PC-9 (cell line): Measurements from ENCODE around the gene NDUFC1.

Experiments used
- CTCF ChIP-seq: fragments of 200-600 bp; sonication (generic); conservative IDR thresholded peaks from 2 replicates; pipeline ENCODE4 v1.6.1; 2017; ENCODE audit warnings: mixed run types, antibody characterized with exemption, mild to moderate bottlenecking, moderate library complexity
- EZH2 ChIP-seq: fragments of 200-600 bp; sonication (generic); IDR thresholded peaks from 2 replicates; pipeline ENCODE4 v1.8.0; 2017; ENCODE audit warnings: antibody characterized with exemption, low read depth

DNA sequence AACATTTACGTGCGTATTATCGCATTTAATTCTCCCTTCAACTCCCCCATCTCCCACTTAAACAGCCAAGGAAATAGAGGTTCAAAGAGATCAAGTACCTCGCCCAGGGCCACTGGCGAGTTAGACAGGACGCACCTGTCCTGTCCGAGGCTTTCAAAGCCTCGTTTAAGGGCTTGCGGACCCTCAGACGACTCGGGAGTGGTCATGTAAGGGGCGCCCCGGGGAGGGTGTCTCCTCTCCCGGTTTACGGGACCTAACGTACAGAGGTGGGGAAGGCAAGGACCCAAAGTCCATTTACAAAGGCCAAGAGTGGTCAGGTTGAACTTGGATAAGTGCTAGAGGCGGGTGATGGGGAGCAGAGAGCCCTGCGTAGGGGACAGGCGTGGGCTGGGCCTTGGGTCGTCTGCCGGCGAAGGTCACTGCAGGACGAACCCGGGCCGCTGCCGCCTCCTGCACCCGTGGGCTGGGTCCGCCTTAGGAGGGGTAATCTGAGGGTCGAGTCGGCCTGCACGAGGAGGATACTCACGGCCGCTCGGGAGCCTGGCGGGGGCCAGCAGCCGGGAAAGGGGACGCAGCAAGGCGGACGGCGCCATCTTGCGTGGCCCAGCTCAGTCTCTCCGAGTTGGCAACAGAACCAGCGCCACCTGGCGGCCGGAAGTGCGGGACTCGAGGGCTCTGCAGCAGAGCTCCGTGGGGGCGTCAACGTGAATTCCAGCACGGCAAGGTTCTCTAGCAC, 6.9 kb downstream of the NDUFC1 start:
- peak; percentile 85 for TF ChIP-seq CTCF
- no peak for TF ChIP-seq EZH2
